GM12891 (cell line): ENCODE data around the gene DCAF8L2.

Experiments
- POLR2A ChIP-seq: IDR thresholded peaks from 2 replicates; pipeline ENCODE4 v1.6.1; 2011; ENCODE audit warnings: low read depth, low read length, control low read depth
- POLR2AphosphoS5 ChIP-seq: IDR thresholded peaks from 2 replicates; pipeline ENCODE4 v1.6.1; 2011; ENCODE audit warnings: low read depth, low read length, control low read depth
- SPI1 ChIP-seq: IDR thresholded peaks from 2 replicates; pipeline ENCODE4 v1.6.1; 2011; ENCODE audit warnings: low read depth, low read length, control low read depth
- TAF1 ChIP-seq: IDR thresholded peaks from 2 replicates; pipeline ENCODE4 v1.6.1; 2011; ENCODE audit warnings: low read depth, low read length, control low read depth

DNA sequence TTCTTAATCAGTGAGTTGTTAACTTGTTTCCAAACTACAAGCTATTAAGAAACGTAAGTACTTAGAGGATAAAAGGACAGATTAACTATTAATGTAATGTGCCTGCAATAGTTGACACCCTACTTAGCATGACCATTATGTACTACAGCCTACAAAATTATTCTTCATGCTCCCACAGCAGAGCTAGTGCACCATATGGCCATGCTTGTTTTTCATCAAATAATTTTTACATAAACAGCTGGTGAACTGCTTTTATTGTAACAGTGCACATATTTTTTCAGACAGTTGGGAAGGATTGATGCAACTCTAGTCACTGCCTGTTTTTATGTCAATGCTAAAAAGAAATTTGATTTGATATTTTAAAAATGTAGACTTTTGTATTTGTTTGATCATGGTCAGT lies 207.4 kb downstream of the DCAF8L2 start:
- no peak for TF ChIP-seq POLR2A
- no peak for TF ChIP-seq POLR2AphosphoS5
- TF ChIP-seq TAF1 = no peak
- no peak for TF ChIP-seq SPI1
